ENCODE measurements around the gene UBE2N.
"Not testable (repeated sequence)": the region's sequence is repeated elsewhere in the genome, so short reads cannot be mapped to it uniquely, and the experiment has no call there.

Gene UBE2N

GRCh38 chr12:93387780-93388179, 54.0 kb downstream of the UBE2N start:
- Mint-ChIP-seq H3K9me3 (no peaks in the 10 kb centered on the region), H3K27me3 (no peaks in the 10 kb centered on the region), H3K4me3 (peak overlapping the region; percentile 24), H3K4me1 (peaks cover 68% of the 10 kb centered on the region), H3K27ac (peak overlapping the region; percentile 88), H3K36me3 (ENCODE audit: low read depth) (peaks cover 52% of the 10 kb centered on the region)
- DNase-seq (peak; percentile 51), ATAC-seq (peak; percentile 98)

GRCh38 chr12:93381976-93382437, 59.7 kb downstream of the UBE2N start:
- peaks cover 49% of the 10 kb centered on the region for H3K4me1 Mint-ChIP-seq
- H3K4me3 Mint-ChIP-seq = peak overlapping the region; percentile 98
- DNase-seq, H3K9me3 Mint-ChIP-seq, H3K27me3 Mint-ChIP-seq, ATAC-seq: not testable (repeated sequence)
- H3K27ac Mint-ChIP-seq = peak overlapping the region; percentile 98
- H3K36me3 Mint-ChIP-seq (ENCODE audit: low read depth) = peaks cover 46% of the 10 kb centered on the region

- DNase-seq (no peak), ATAC-seq (no peak)
- H3K4me3 Mint-ChIP-seq = peak overlapping the region; percentile 98
- H3K36me3 Mint-ChIP-seq (ENCODE audit: low read depth) = peaks cover 43% of the 10 kb centered on the region
- no peaks in the 10 kb centered on the region for H3K27me3 Mint-ChIP-seq
- peaks cover 46% of the 10 kb centered on the region for H3K4me1 Mint-ChIP-seq
- no peaks in the 10 kb centered on the region for H3K9me3 Mint-ChIP-seq
- peak overlapping the region; percentile 98 for H3K27ac Mint-ChIP-seq
These were observed 60.4 kb downstream of the UBE2N start for GRCh38 chr12:93381161-93381975.

- Mint-ChIP-seq H3K27me3 (no peaks in the 10 kb centered on the region), H3K4me1 (peaks cover 43% of the 10 kb centered on the region)
- no peak for DNase-seq
These were observed 61.1 kb downstream of the UBE2N start for GRCh38 chr12:93380480-93381121.

GRCh38 chr12:93379981-93380361, 61.8 kb downstream of the UBE2N start:
- Mint-ChIP-seq H3K36me3 (ENCODE audit: low read depth) (peaks cover 37% of the 10 kb centered on the region), H3K27ac (peak overlapping the region; percentile 98), H3K27me3 (no peaks in the 10 kb centered on the region), H3K9me3 (no peaks in the 10 kb centered on the region), H3K4me3 (peak overlapping the region; percentile 98), H3K4me1 (peaks cover 37% of the 10 kb centered on the region)
- ATAC-seq (no peak), DNase-seq (no peak)

More at GRCh38 chr12:93380480-93381121, 61.1 kb downstream of the UBE2N start:
- Mint-ChIP-seq H3K36me3 (ENCODE audit: low read depth) (peaks cover 43% of the 10 kb centered on the region), H3K4me3 (peak overlapping the region; percentile 98), H3K27ac (peak overlapping the region; percentile 98), H3K9me3 (no peaks in the 10 kb centered on the region)
- ATAC-seq = no peak

- H3K9me3 Mint-ChIP-seq = no peaks in the 10 kb centered on the region
- H3K4me3 Mint-ChIP-seq = peak overlapping the region; percentile 98
- peak overlapping the region; percentile 98 for H3K27ac Mint-ChIP-seq
- peaks cover 36% of the 10 kb centered on the region for H3K4me1 Mint-ChIP-seq
- no peaks in the 10 kb centered on the region for H3K27me3 Mint-ChIP-seq
- DNase-seq (no peak), ATAC-seq (no peak)
- peaks cover 36% of the 10 kb centered on the region for H3K36me3 Mint-ChIP-seq (ENCODE audit: low read depth)
These were observed 62.3 kb downstream of the UBE2N start for GRCh38 chr12:93379326-93379980.

- Mint-ChIP-seq H3K9me3 (no peaks in the 10 kb centered on the region), H3K4me3 (peak overlapping the region; percentile 98), H3K27me3 (no peaks in the 10 kb centered on the region), H3K4me1 (peaks cover 36% of the 10 kb centered on the region), H3K36me3 (ENCODE audit: low read depth) (peaks cover 36% of the 10 kb centered on the region), H3K27ac (peak overlapping the region; percentile 98)
- ATAC-seq (no peak), DNase-seq (no peak)
These were observed 62.8 kb downstream of the UBE2N start for GRCh38 chr12:93378998-93379325.

GRCh38 chr12:93378196-93378997, 63.4 kb downstream of the UBE2N start:
- ATAC-seq = peak; percentile 51
- not testable (repeated sequence) for H3K27me3 Mint-ChIP-seq, H3K9me3 Mint-ChIP-seq
- Mint-ChIP-seq H3K36me3 (ENCODE audit: low read depth) (peaks cover 34% of the 10 kb centered on the region), H3K4me3 (peak overlapping the region; percentile 98), H3K27ac (peak overlapping the region; percentile 98), H3K4me1 (peaks cover 32% of the 10 kb centered on the region)
- peak; percentile 58 for DNase-seq

GRCh38 chr12:93377252-93378195, 64.2 kb downstream of the UBE2N start, which contains the start of gene NUDT4:
Gene NUDT4 (plus strand): TSS chr12:93377925. CDS start chr12:93378323, 398 bp downstream.
- Mint-ChIP-seq H3K27ac (peak within 1 kb of the TSS; percentile 98), H3K9me3 (no peaks in the 10 kb centered on the region), H3K36me3 (ENCODE audit: low read depth) (peaks cover 29% of the 10 kb centered on the region), H3K4me3 (peak within 1 kb of the TSS; percentile 98), H3K4me1 (peaks cover 26% of the 10 kb centered on the region), H3K27me3 (no peaks in the 10 kb centered on the region)
- ATAC-seq (peak; percentile 77), DNase-seq (peak; percentile 97)

GRCh38 chr12:93376436-93377251, 65.1 kb downstream of the UBE2N start:
- ATAC-seq (no peak), DNase-seq (no peak)
- peaks cover 24% of the 10 kb centered on the region for H3K36me3 Mint-ChIP-seq (ENCODE audit: low read depth)
- H3K27ac Mint-ChIP-seq = no peak overlapping the region
- H3K9me3 Mint-ChIP-seq = no peaks in the 10 kb centered on the region
- H3K27me3 Mint-ChIP-seq = no peaks in the 10 kb centered on the region
- H3K4me1 Mint-ChIP-seq = peaks cover 21% of the 10 kb centered on the region
- no peak overlapping the region for H3K4me3 Mint-ChIP-seq

GRCh38 chr12:93375906-93376305, 65.8 kb downstream of the UBE2N start:
- Mint-ChIP-seq H3K27me3 (no peaks in the 10 kb centered on the region), H3K27ac (no peak overlapping the region), H3K36me3 (ENCODE audit: low read depth) (peaks cover 18% of the 10 kb centered on the region), H3K4me3 (no peak overlapping the region), H3K9me3 (no peaks in the 10 kb centered on the region), H3K4me1 (peaks cover 13% of the 10 kb centered on the region)
- DNase-seq (no peak), ATAC-seq (no peak)

- H3K27me3 Mint-ChIP-seq = no peaks in the 10 kb centered on the region
- H3K36me3 Mint-ChIP-seq (ENCODE audit: low read depth) = peaks cover 2% of the 10 kb centered on the region
- DNase-seq (no peak), ATAC-seq (no peak)
- H3K4me1 Mint-ChIP-seq = peaks cover 2% of the 10 kb centered on the region
- H3K27ac Mint-ChIP-seq = no peak overlapping the region
- H3K9me3 Mint-ChIP-seq = no peaks in the 10 kb centered on the region
- no peak overlapping the region for H3K4me3 Mint-ChIP-seq
These were observed 67.6 kb downstream of the UBE2N start for GRCh38 chr12:93373961-93374656.
